DND-41 (cell line): ENCODE measurements around the gene LRRC10B.
A peak's percentile ranks its signal among the peaks of the same experiment; 100 is the strongest.

Experiments
- ATAC-seq: fragments of 200-7000 bp; cut with Tn5 transposase; 3 replicates; pipeline ENCODE4 v1.9.1; 2021; ENCODE audit warnings: low read depth; ENCODE audit not compliant: insufficient read depth
- DNase-seq: peaks from one replicate; pipeline ENCODE4 v3.0.0-alpha.2; 2020
- H2AFZ ChIP-seq: 2 replicates; pipeline ENCODE4 v1.6.0; 2012; ENCODE audit warnings: low read depth, low read length
- H3K27ac ChIP-seq: 2 replicates; pipeline ENCODE4 v1.5.1; 2012; ENCODE audit warnings: low read length, inconsistent platforms
- H3K27me3 ChIP-seq: fragments of 200-600 bp; sonication (generic); 2 replicates; pipeline ENCODE4 v1.6.0; 2012; ENCODE audit warnings: low read length, mild to moderate bottlenecking, inconsistent platforms; ENCODE audit not compliant: insufficient read depth, poor library complexity
- H3K36me3 ChIP-seq: 2 replicates; pipeline ENCODE4 v1.5.1; 2012; ENCODE audit warnings: low read length, inconsistent platforms; ENCODE audit not compliant: insufficient read depth
- H3K4me1 ChIP-seq: 2 replicates; pipeline ENCODE4 v1.5.1; 2012; ENCODE audit warnings: mild to moderate bottlenecking, low read length; ENCODE audit not compliant: insufficient read depth
- H3K4me2 ChIP-seq: 2 replicates; pipeline ENCODE4 v1.6.0; 2012; ENCODE audit warnings: mild to moderate bottlenecking, moderate library complexity, low read length, inconsistent platforms; ENCODE audit not compliant: insufficient read depth
- H3K4me3 ChIP-seq, 2 experiments: fragments of 200-600 bp in 1 of 2; shearing (Covaris generic) in 1 of 2; 2 replicates each; pipeline ENCODE4 v1.5.1; 2012 to 2016; ENCODE audit warnings: inconsistent platforms in 2 of 2, low read length in 2 of 2, mild to moderate bottlenecking in 2 of 2, low read depth in 1 of 2, moderate library complexity in 1 of 2
- H3K79me2 ChIP-seq: 2 replicates; pipeline ENCODE4 v1.6.0; 2012; ENCODE audit warnings: low read length, inconsistent platforms; ENCODE audit not compliant: insufficient read depth
- H3K9ac ChIP-seq: 2 replicates; pipeline ENCODE4 v1.6.0; 2012; ENCODE audit warnings: low read depth, mild to moderate bottlenecking, inconsistent platforms, low read length, moderate library complexity
- H3K9me3 ChIP-seq: 2 replicates; pipeline ENCODE4 v1.5.1; 2012; ENCODE audit warnings: low read length, moderate library complexity, mild to moderate bottlenecking, inconsistent platforms; ENCODE audit not compliant: insufficient read depth, severe bottlenecking
- H4K20me1 ChIP-seq: 2 replicates; pipeline ENCODE4 v1.6.0; 2012; ENCODE audit warnings: low read length; ENCODE audit not compliant: insufficient read depth
- EZH2 ChIP-seq: IDR thresholded peaks from 3 replicates; pipeline ENCODE4 v1.6.1; 2012; ENCODE audit warnings: borderline replicate concordance, low read depth, mild to moderate bottlenecking, moderate library complexity, low read length, inconsistent platforms; ENCODE audit not compliant: severe bottlenecking
- TF ChIP-seq, protein P1 (sequence below): IDR thresholded peaks from 2 replicates; pipeline ENCODE4 v1.5.1; 2012; ENCODE audit warnings: borderline replicate concordance, low read length, moderate library complexity, mild to moderate bottlenecking; ENCODE audit not compliant: poor library complexity, severe bottlenecking; ENCODE audit errors: extremely low read depth

Gene LRRC10B

DNA sequence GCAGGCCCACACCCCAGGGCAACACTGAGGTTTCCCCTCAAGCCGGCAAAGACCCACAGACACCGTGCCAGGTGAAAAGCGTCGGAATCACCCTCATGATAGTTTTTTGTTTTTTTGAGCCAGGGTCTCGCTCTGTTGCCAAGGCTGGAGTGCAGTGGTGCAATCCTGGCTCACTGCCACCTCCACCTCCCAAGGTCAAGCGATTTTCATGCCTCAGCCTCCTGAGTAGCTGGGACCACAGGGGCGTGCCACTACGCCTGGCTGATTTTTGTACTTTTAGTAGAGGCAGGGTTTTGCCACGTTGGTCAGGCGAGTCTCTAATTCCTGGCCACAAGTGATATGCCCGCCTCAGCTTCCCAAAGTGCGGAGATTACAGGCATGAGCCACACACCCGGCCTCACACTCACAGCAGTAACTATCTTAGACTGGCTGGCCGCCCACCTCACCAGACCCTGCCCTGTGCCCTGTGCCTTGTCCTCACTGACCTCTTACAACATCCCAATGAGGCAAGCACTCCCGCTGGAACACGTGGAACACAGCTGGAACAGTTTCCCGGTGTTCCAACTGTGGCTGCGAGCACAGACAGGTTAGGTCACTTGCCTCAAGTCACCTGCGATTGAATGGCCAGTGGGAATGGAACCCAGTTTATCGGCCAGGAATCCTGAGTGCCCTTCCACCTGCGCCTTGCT is 21.1 kb downstream of the LRRC10B start:
- Histone ChIP-seq H4K20me1 (peaks cover 22% of the 10 kb centered on the region), H3K36me3 (no peaks in the 10 kb centered on the region), H3K4me2 (no peak overlapping the region), H3K4me3 (no peak overlapping the region), H3K9ac (no peak overlapping the region), H2AFZ (no peak overlapping the region), H3K79me2 (no peaks in the 10 kb centered on the region), H3K9me3 (no peaks in the 10 kb centered on the region), H3K27me3 (peaks cover 3% of the 10 kb centered on the region), H3K4me1 (no peaks in the 10 kb centered on the region), H3K27ac (no peak overlapping the region)
- ATAC-seq: no peak
- no peak for DNase-seq
- TF ChIP-seq, protein P1, sequence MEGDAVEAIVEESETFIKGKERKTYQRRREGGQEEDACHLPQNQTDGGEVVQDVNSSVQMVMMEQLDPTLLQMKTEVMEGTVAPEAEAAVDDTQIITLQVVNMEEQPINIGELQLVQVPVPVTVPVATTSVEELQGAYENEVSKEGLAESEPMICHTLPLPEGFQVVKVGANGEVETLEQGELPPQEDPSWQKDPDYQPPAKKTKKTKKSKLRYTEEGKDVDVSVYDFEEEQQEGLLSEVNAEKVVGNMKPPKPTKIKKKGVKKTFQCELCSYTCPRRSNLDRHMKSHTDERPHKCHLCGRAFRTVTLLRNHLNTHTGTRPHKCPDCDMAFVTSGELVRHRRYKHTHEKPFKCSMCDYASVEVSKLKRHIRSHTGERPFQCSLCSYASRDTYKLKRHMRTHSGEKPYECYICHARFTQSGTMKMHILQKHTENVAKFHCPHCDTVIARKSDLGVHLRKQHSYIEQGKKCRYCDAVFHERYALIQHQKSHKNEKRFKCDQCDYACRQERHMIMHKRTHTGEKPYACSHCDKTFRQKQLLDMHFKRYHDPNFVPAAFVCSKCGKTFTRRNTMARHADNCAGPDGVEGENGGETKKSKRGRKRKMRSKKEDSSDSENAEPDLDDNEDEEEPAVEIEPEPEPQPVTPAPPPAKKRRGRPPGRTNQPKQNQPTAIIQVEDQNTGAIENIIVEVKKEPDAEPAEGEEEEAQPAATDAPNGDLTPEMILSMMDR: no peak
- TF ChIP-seq EZH2: no peak

- H3K9ac ChIP-seq: no peak overlapping the region
- H3K79me2 ChIP-seq: no peaks in the 10 kb centered on the region
- peaks cover 22% of the 10 kb centered on the region for H4K20me1 ChIP-seq
- no peak overlapping the region for H3K4me2 ChIP-seq
- H3K27me3 ChIP-seq: peaks cover 3% of the 10 kb centered on the region
- H3K4me3 ChIP-seq: no peak overlapping the region
- DNase-seq (no peak), ATAC-seq (no peak)
- TF ChIP-seq, protein P1: no peak
- TF ChIP-seq EZH2: no peak
- no peak overlapping the region for H2AFZ ChIP-seq
- H3K4me1 ChIP-seq: no peaks in the 10 kb centered on the region
- H3K36me3 ChIP-seq: no peaks in the 10 kb centered on the region
- H3K27ac ChIP-seq: no peak overlapping the region
- H3K9me3 ChIP-seq: no peaks in the 10 kb centered on the region
Measured at GRCh38 chr11:61531044-61531443, 22.5 kb downstream of the LRRC10B start.

- Histone ChIP-seq H3K4me3 (no peak overlapping the region), H4K20me1 (peaks cover 20% of the 10 kb centered on the region), H3K9ac (no peak overlapping the region), H3K79me2 (no peaks in the 10 kb centered on the region), H3K36me3 (no peaks in the 10 kb centered on the region), H3K27ac (no peak overlapping the region), H2AFZ (no peak overlapping the region), H3K4me1 (no peaks in the 10 kb centered on the region), H3K27me3 (peaks cover 3% of the 10 kb centered on the region), H3K9me3 (no peaks in the 10 kb centered on the region), H3K4me2 (no peak overlapping the region)
- DNase-seq (peak; percentile 51), ATAC-seq (peak; percentile 76)
- TF ChIP-seq EZH2: no peak
- TF ChIP-seq, protein P1: peak; percentile 87
Measured at GRCh38 chr11:61532134-61533038, 23.8 kb downstream of the LRRC10B start.
